GM12878 (cell line): ENCODE results near the gene STK10. TPM values are rescaled to one million over a fixed set of nuclear protein-coding genes. Genes with fewer than 3 reads are reported as not detected.
A peak's percentile ranks its signal among the peaks of the same experiment; 100 is the strongest.

Experiments used
- ATAC-seq: fragments of 200-7000 bp; cut with Tn5 transposase; 3 replicates; pipeline ENCODE4 v1.9.1; 2020; ENCODE audit warnings: mild to moderate bottlenecking, moderate library complexity
- BruUV-seq: library from RNA; stranded (reverse); fragments of 400-500 nt; replicated peaks from 2 replicates; lab custom pipeline; 2021; lab: Mats Ljungman, UMichigan
- CTCF ChIA-PET: fragments of 300-600 bp; sonication (Branson Sonifier 250); formaldehyde crosslinking; extraction: SDS; loops from one replicate; lab custom pipeline; 2021; ENCODE audit warnings: inconsistent platforms; lab: Yijun Ruan, JAX
- POLR2A ChIA-PET: fragments of 350-600 bp; formaldehyde crosslinking; extraction: SDS; loops from one replicate; lab custom pipeline; 2021; ENCODE audit warnings: inconsistent platforms; lab: Charles Lee
- RAD21 ChIA-PET: fragments of 300-600 bp; sonication (Branson Sonifier 250); formaldehyde crosslinking; loops from one replicate; lab custom pipeline; 2023; ENCODE audit warnings: antibody characterized with exemption; ENCODE audit not compliant: unreplicated experiment; lab: Charles Lee
- SMC1A ChIA-PET: fragments of 300-600 bp; sonication (Branson Sonifier 250); formaldehyde crosslinking; loops from one replicate; lab custom pipeline; 2023; ENCODE audit not compliant: unreplicated experiment, uncharacterized antibody; lab: Charles Lee
- DNase-seq: peaks from one replicate; pipeline ENCODE4 v3.0.0-alpha.2; 2011; ENCODE audit warnings: low read depth, low spot score
- FAIRE-seq: peaks from 3 replicates; lab custom pipeline; 2011; peaks lifted over from hg19 to GRCh38; lab: Jason Lieb, UNC
- H2AFZ ChIP-seq: 2 replicates; pipeline ENCODE4 v1.6.0; 2011; ENCODE audit warnings: low read depth, low read length, control low read depth; ENCODE audit not compliant: control insufficient read depth
- H3K27ac ChIP-seq: 2 replicates; pipeline ENCODE4 v1.5.1; 2011; ENCODE audit warnings: control low read depth; ENCODE audit not compliant: control insufficient read depth, insufficient read depth
- H3K27me3 ChIP-seq, 2 experiments: replicated peaks in 1 of 2; 2 replicates each; pipeline versions ENCODE4 v1.6.0 to v1.6.1; 2011; ENCODE audit warnings: low read length in 1 of 2; ENCODE audit not compliant: control insufficient read depth in 2 of 2, insufficient read depth in 2 of 2
- H3K36me3 ChIP-seq, 2 experiments: 2 replicates each; pipeline ENCODE4 v1.5.1; 2011; ENCODE audit warnings: low read length in 1 of 2; ENCODE audit not compliant: control insufficient read depth in 2 of 2, insufficient read depth in 2 of 2
- H3K4me1 ChIP-seq: 2 replicates; pipeline ENCODE4 v1.6.1; 2011; ENCODE audit warnings: mild to moderate bottlenecking, low read length, moderate library complexity, mixed read lengths; ENCODE audit not compliant: control insufficient read depth, insufficient read depth
- H3K4me2 ChIP-seq: 2 replicates; pipeline ENCODE4 v1.6.0; 2011; ENCODE audit warnings: control low read depth; ENCODE audit not compliant: control insufficient read depth, insufficient read depth
- H3K4me3 ChIP-seq: fragments of 200-600 bp; sonication (generic); 2 replicates; pipeline ENCODE4 v1.5.1; 2016
- H3K79me2 ChIP-seq: 2 replicates; pipeline ENCODE4 v1.6.0; 2011; ENCODE audit warnings: low read length; ENCODE audit not compliant: control insufficient read depth, insufficient read depth
- H3K9ac ChIP-seq: 2 replicates; pipeline ENCODE4 v1.8.0; 2011; ENCODE audit warnings: low read length, control low read depth, mixed read lengths; ENCODE audit not compliant: control insufficient read depth, insufficient read depth
- H3K9me3 ChIP-seq: replicated peaks from 3 replicates; pipeline ENCODE4 v1.5.1; 2011; ENCODE audit warnings: mild to moderate bottlenecking, low read length; ENCODE audit not compliant: control insufficient read depth, insufficient read depth
- H4K20me1 ChIP-seq: 2 replicates; pipeline ENCODE4 v1.6.0; 2011; ENCODE audit not compliant: control insufficient read depth, insufficient read depth
- EP300 ChIP-seq, 2 experiments: fragments of 150-350 bp in 1 of 2; IDR thresholded peaks; 2 replicates each; pipeline ENCODE4 v1.6.1; 2011 to 2012; ENCODE audit warnings: low read depth in 2 of 2, low read length in 2 of 2, borderline replicate concordance in 1 of 2, improper control_type of control experiment in 1 of 2, inconsistent platforms in 1 of 2; ENCODE audit not compliant: control insufficient read depth in 1 of 2
- NFIC ChIP-seq: IDR thresholded peaks from 2 replicates; pipeline ENCODE4 v1.6.1; 2012; ENCODE audit warnings: low read depth, mild to moderate bottlenecking, inconsistent platforms, low read length, moderate library complexity
- POLR2A ChIP-seq: IDR thresholded peaks from 2 replicates; pipeline ENCODE4 v1.6.1; 2011; ENCODE audit warnings: low read depth, mild to moderate bottlenecking, low read length
- ZNF24 ChIP-seq: fragments of 450-650 bp; IDR thresholded peaks from 2 replicates; pipeline ENCODE4 v1.6.1; 2017; ENCODE audit warnings: antibody characterized with exemption, mild to moderate bottlenecking
- WGBS: methylation state at CpG from one replicate; pipeline ENCODE4 v1.1.6; 2016; ENCODE audit warnings: low lambda C conversion rate; ENCODE audit not compliant: insufficient replicate concordance, insufficient coverage; ENCODE audit errors: missing lambda C conversion rate; 5-methylcytosine and 5-hydroxymethylcytosine counted together
- in situ Hi-C: fragments of 300-500 bp; cut with MboI; formaldehyde crosslinking; loops from 9 replicates; pipeline ENCODE4 v1.14.3; 2018; ENCODE audit warnings: mixed read lengths
- intact Hi-C: fragments of 100-400 bp; cut with micrococcal nuclease; formaldehyde crosslinking; loops from one replicate; pipeline ENCODE4 v1.14.2; 2022; ENCODE audit not compliant: unreplicated experiment
- polyA plus RNA-seq, 11 experiments: library from polyadenylated mRNA; depleted of rRNA in 4 of 11; unstranded in 6 of 11; stranded (reverse) in 5 of 11; fragments of >200 nt; fragmentation: Nextera tagmentation in 4 of 11; fragmentation: Illumina TruSeq in 1 of 11; extraction: Ambion mirVana in 4 of 11; extraction: Trizol in 1 of 11; gene quantifications; 1 replicate in 1 of 11; 2 replicates in 10 of 11; pipeline versions ENCODE4 v1.2.1 to v1.2.3, GENCODE V29; 2011 to 2016; ENCODE audit warnings: inconsistent platforms in 2 of 11, missing spikeins in 2 of 11, low read depth in 1 of 11
- total RNA-seq, 4 experiments: library from RNA; depleted of rRNA in 3 of 4; stranded (reverse); fragments of >200 nt in 3 of 4; fragmentation: Illumina TruSeq in 1 of 4; extraction: Trizol in 1 of 4; gene quantifications; 2 replicates each; pipeline versions ENCODE4 v1.2.1 to v1.2.3, GENCODE V29; 2013 to 2021

The STK10 gene
- total and polyA plus RNA-seq, 10 of the 15 experiments (the other 5 are each of a cell fraction or from before 2014, with no cell fraction given), result 14.2 to 96.4 (median 50.6) TPM

- in situ Hi-C loops, result no loop called here
- WGBS, result 73% methylated on average over 8 of the region's 10 CpGs
- Histone ChIP-seq H3K27ac (no peak overlapping the region), H3K9ac (no peak overlapping the region), H3K9me3 (peaks cover 1% of the 10 kb centered on the region; the same call in 1 of the 3 replicates), H4K20me1 (no peaks in the 10 kb centered on the region), H3K79me2 (peaks cover 39% of the 10 kb centered on the region), H2AFZ (no peak overlapping the region), H3K4me2 (no peak overlapping the region), H3K4me1 (peaks cover 5% of the 10 kb centered on the region), H3K36me3 (peaks cover 28 to 31% of the 10 kb centered on the region in 2 experiments), H3K27me3 (no peaks in the 10 kb centered on the region), H3K4me3 (no peak overlapping the region)
- DNase-seq (no peak), ATAC-seq (no peak), FAIRE-seq (no peak)
- CTCF ChIA-PET, result no interaction called here
- no TSS peak for BruUV-seq
- intact Hi-C loops, result no loop called here
- TF ChIP-seq ZNF24, result peak; percentile 47; the same call in 1 of the 2 replicates
- TF ChIP-seq EP300 (IDR thresholded peaks at IDR 0.05; ENCODE audit: borderline replicate concordance in 1 of 2, control insufficient read depth in 1 of 2, low read depth in 2 of 2, low read length in 2 of 2), result no peak
- POLR2A ChIA-PET, result interaction anchor here (1.0 kb wide), 1 partner anchor 57 kb away, joined by 3 read pairs; no protein-coding TSS in a partner anchor
- SMC1A ChIA-PET, result interaction anchor here (0.7 kb wide), 1 partner anchor 14 kb away, joined by 3 read pairs; no protein-coding TSS in a partner anchor
- RAD21 ChIA-PET, result no interaction called here
Observed at GRCh38 chr5:172129256-172129910, 58.6 kb downstream of the STK10 start.

GRCh38 chr5:172127581-172127980 is 60.4 kb downstream of the STK10 start:
- H3K4me3 ChIP-seq, result no peak overlapping the region
- TF ChIP-seq NFIC (no peak), POLR2A (0 out of 2 replicates have a peak, but pooled peaks have one; percentile 26)
- ChIA-PET RAD21 (no interaction called here), CTCF (no interaction called here), SMC1A (interaction anchor here (1.4 kb wide), 1 partner anchor 48 kb away, joined by 4 read pairs; no protein-coding TSS in a partner anchor), POLR2A (no interaction called here)
- 98% methylated on average over 5 of the region's 5 CpGs for WGBS
- H4K20me1 ChIP-seq, result 0 out of 2 replicates have a peak, but pooled peaks cover 4% of the 10 kb centered on the region
- H3K36me3 ChIP-seq, result peaks cover 30 to 35% of the 10 kb centered on the region in 2 experiments
- no peak for DNase-seq
- H3K9ac ChIP-seq, result no peak overlapping the region
- BruUV-seq, result no TSS peak
- FAIRE-seq, result no peak
- no peak overlapping the region for H3K4me2 ChIP-seq
- ATAC-seq, result no peak
- no peak overlapping the region for H3K27ac ChIP-seq
- in situ Hi-C loops (no loop called here), intact Hi-C loops (no loop called here)
- H3K4me1 ChIP-seq, result no peaks in the 10 kb centered on the region
- H3K27me3 ChIP-seq, result no peaks in the 10 kb centered on the region
- H3K79me2 ChIP-seq, result peaks cover 26% of the 10 kb centered on the region
- peaks cover 1% of the 10 kb centered on the region; the same call in 1 of the 3 replicates for H3K9me3 ChIP-seq
- H2AFZ ChIP-seq, result no peak overlapping the region
